Heart left ventricle (tissue), 13 donors: ENCODE results near the gene ABCA12.

ENCODE experiments used
- POLR2A ChIP-seq, 2 donors: fragments of 450-650 bp; IDR thresholded peaks; one replicate each; pipeline ENCODE4 v1.6.1; 2017; ENCODE audit warnings: antibody characterized with exemption in 2 of 2, mild to moderate bottlenecking in 2 of 2, moderate library complexity in 2 of 2
- TF ChIP-seq, protein P1 (sequence below), 12 donors: fragments of 200-600 bp; sonication (generic) in 4 of 12; IDR thresholded peaks; one replicate each; pipeline versions ENCODE4 v1.5.0 to v1.8.0; 2018 to 2022; ENCODE audit warnings: antibody characterized with exemption in 12 of 12, mild to moderate bottlenecking in 5 of 12
- donor health status: ischemic (EF 13 %, LVEDD 7.1; RV severe dilation, severe dysfunction).
- donor health status: DM: no; HTN: yes; CAD: no.
- donor health status: DM: no; HTN: no; CAD: no.
- donor health status: ischemic (EF 25% LVEDD 6.9; RV normal size, moderate dysfunction).
- donor health status: ischemic (EF 25% LVEDD 5.7; RV mildly dilated, moderate dysfunction).
- donor health status: ischemic (EF 35%, LVEDD 5.7; RV mildly dilated, moderate dysfunction).
- donor health status: nonischemic (EF 11% LVEDD 7.7; RV severe dilation, severe dysfunction).
- donor health status: DM: yes; HTN: yes; CAD: no.
- donor health status: PGD.
- donor health status: ischemic (EF 29% LVEDD 5.4; RV normal size, mild dysfunction).
- donor health status: nonischemic (EF 23%, LVEDD 6.1; RV moderate dilation, normal function).

- TF ChIP-seq, protein P1, sequence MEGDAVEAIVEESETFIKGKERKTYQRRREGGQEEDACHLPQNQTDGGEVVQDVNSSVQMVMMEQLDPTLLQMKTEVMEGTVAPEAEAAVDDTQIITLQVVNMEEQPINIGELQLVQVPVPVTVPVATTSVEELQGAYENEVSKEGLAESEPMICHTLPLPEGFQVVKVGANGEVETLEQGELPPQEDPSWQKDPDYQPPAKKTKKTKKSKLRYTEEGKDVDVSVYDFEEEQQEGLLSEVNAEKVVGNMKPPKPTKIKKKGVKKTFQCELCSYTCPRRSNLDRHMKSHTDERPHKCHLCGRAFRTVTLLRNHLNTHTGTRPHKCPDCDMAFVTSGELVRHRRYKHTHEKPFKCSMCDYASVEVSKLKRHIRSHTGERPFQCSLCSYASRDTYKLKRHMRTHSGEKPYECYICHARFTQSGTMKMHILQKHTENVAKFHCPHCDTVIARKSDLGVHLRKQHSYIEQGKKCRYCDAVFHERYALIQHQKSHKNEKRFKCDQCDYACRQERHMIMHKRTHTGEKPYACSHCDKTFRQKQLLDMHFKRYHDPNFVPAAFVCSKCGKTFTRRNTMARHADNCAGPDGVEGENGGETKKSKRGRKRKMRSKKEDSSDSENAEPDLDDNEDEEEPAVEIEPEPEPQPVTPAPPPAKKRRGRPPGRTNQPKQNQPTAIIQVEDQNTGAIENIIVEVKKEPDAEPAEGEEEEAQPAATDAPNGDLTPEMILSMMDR (IDR thresholded peaks at IDR 0.05) = no peak
- no peak for TF ChIP-seq POLR2A (IDR thresholded peaks at IDR 0.05)
Observed at GRCh38 chr2:215028231-215028630, 110.2 kb downstream of the ABCA12 start.
